Upper lobe of right lung (tissue), 1 donor: ENCODE data around the gene ERI3. TPM values are rescaled to one million over a fixed set of nuclear protein-coding genes. Genes with fewer than 3 reads are reported as not detected.

Experiments used
- ATAC-seq: fragments of 200-7000 bp; cut with Tn5 transposase; one replicate; pipeline ENCODE4 v1.9.1; 2020; ENCODE audit warnings: mild to moderate bottlenecking, moderate library complexity
- DNase-seq: peaks from one replicate; pipeline ENCODE4 v3.0.0-alpha.2; 2020
- H3K27ac ChIP-seq: fragments of 200-600 bp; one replicate; pipeline ENCODE4 v1.8.0; 2022
- H3K27me3 ChIP-seq: fragments of 200-600 bp; one replicate; pipeline ENCODE4 v1.8.0; 2022; ENCODE audit warnings: mild to moderate bottlenecking
- H3K36me3 ChIP-seq: fragments of 200-600 bp; one replicate; pipeline ENCODE4 v1.8.0; 2022
- H3K4me1 ChIP-seq: fragments of 200-600 bp; one replicate; pipeline ENCODE4 v1.8.0; 2022
- H3K4me3 ChIP-seq: fragments of 200-600 bp; one replicate; pipeline ENCODE4 v1.8.0; 2022; ENCODE audit warnings: mild to moderate bottlenecking
- H3K9me3 ChIP-seq: fragments of 200-600 bp; one replicate; pipeline ENCODE4 v1.8.0; 2022
- intact Hi-C: fragments of 100-400 bp; cut with DNase I; formaldehyde crosslinking; loops from one replicate; pipeline ENCODE4 v1.11.0; 2022
- total RNA-seq: library from RNA; stranded (reverse); fragmentation: NEBNext Ultra II Directional; extraction: Animal tissue kit (Norgen Biotek cat#: 25700); gene quantifications from one replicate; pipeline ENCODE4 v1.2.1, GENCODE V29; 2021
- TF ChIP-seq, protein P1 (sequence below): fragments of 200-600 bp; IDR thresholded peaks from one replicate; pipeline ENCODE4 v1.8.0; 2022; ENCODE audit warnings: antibody characterized with exemption
- donor health status: DM: no; HTN: yes; CAD: no; lungs with severe emphysema.

ERI3 gene
- total RNA-seq, 1 donor from 2014 or later: 41.7 TPM

- Histone ChIP-seq H3K4me3 (no peak overlapping the region), H3K36me3 (peaks cover 18% of the 10 kb centered on the region), H3K4me1 (no peaks in the 10 kb centered on the region), H3K27me3 (no peaks in the 10 kb centered on the region), H3K9me3 (no peaks in the 10 kb centered on the region), H3K27ac (no peak overlapping the region)
- TF ChIP-seq, protein P1, sequence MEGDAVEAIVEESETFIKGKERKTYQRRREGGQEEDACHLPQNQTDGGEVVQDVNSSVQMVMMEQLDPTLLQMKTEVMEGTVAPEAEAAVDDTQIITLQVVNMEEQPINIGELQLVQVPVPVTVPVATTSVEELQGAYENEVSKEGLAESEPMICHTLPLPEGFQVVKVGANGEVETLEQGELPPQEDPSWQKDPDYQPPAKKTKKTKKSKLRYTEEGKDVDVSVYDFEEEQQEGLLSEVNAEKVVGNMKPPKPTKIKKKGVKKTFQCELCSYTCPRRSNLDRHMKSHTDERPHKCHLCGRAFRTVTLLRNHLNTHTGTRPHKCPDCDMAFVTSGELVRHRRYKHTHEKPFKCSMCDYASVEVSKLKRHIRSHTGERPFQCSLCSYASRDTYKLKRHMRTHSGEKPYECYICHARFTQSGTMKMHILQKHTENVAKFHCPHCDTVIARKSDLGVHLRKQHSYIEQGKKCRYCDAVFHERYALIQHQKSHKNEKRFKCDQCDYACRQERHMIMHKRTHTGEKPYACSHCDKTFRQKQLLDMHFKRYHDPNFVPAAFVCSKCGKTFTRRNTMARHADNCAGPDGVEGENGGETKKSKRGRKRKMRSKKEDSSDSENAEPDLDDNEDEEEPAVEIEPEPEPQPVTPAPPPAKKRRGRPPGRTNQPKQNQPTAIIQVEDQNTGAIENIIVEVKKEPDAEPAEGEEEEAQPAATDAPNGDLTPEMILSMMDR: no peak
- intact Hi-C loops: no loop called here
- DNase-seq (no peak), ATAC-seq (no peak)
Observed at GRCh38 chr1:44296086-44296485, 59.0 kb downstream of the ERI3 start.

DNA sequence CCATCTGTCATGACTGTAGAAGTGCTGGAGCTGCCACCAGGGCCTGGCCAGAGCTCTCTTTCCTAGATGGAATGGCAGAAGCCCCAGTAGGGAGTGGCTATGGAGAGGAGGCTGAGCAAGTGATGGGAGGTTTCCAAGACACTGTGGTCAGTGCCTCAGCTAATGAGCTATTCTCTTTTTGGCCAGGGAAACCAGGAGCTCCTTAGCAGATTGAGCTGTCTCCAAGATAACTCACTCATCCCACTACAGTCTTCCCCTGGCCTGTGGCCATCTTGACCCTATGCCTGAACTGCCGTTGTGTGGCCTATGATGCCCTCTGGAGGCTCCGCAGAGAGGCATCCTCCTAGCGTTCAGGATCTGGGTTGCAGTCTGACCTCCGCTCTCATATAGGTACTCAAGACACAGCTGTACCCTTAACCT is 60.5 kb downstream of the ERI3 start:
- Histone ChIP-seq H3K36me3 (peaks cover 25% of the 10 kb centered on the region), H3K9me3 (no peaks in the 10 kb centered on the region), H3K27me3 (no peaks in the 10 kb centered on the region), H3K4me3 (no peak overlapping the region), H3K27ac (no peak overlapping the region), H3K4me1 (no peaks in the 10 kb centered on the region)
- intact Hi-C loops: no loop called here
- DNase-seq (no peak), ATAC-seq (peak; percentile 51)
- TF ChIP-seq, protein P1: peak; percentile 20

DNA sequence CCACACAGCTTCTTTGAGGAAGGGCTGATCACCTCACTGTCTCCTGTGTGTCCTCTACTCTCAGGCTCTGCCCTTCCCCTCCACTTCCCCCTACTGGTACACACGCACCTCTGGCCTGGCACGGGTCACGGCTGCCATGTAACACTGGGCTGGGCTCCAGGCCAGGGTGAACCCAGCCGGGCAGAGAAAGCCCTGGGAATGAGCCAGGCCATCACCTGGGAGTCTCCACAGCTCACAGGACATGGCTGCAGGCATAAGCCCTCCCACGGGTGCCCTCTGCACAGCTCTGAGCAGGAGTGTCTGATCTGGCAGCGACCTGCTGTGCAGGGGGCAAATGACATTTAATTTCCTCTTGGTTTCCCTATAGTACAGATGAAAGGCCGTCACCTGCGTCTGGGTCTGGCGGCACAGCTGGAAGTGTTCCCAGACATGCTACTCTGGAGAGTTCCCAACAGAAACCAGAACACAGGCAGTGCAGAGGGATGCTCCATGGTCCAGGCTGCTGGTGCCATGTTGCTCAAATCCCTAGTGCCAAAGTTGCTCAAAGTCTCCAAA is 61.2 kb downstream of the ERI3 start:
- H3K27ac ChIP-seq: no peak overlapping the region

DNA sequence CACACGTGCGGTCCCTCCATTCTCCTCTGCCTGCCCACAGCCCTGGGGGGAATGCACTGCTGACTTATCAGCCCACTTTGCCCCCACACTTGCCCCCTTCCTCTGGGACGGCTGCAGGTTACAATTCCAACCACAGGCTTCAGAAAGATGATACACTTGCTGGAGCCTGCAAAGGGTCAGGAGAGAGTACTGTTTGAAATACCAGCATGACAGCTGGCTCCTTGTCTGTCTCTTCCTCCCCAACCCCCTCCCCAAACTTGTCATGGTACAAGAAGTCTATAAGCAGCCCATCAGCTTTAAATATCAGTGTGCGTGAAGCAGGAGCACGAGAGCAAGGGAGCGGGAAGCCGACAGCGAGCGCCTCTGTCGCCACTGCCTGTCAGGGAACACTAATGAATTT is 62.4 kb downstream of the ERI3 start:
- no peak for DNase-seq
- no peak overlapping the region for H3K27ac ChIP-seq
- intact Hi-C loops: no loop called here
- ATAC-seq: no peak
- H3K27me3 ChIP-seq: no peaks in the 10 kb centered on the region
- H3K4me1 ChIP-seq: no peaks in the 10 kb centered on the region
- no peaks in the 10 kb centered on the region for H3K9me3 ChIP-seq
- H3K36me3 ChIP-seq: peaks cover 21% of the 10 kb centered on the region
- TF ChIP-seq, protein P1: no peak
- H3K4me3 ChIP-seq: no peak overlapping the region

More for the DNA sequence above, 61.2 kb downstream of the ERI3 start:
- peak; percentile 49 for ATAC-seq
- no peaks in the 10 kb centered on the region for H3K4me1 ChIP-seq
- H3K4me3 ChIP-seq: no peak overlapping the region
- TF ChIP-seq, protein P1: no peak
- intact Hi-C loops: no loop called here
- no peak for DNase-seq
- H3K9me3 ChIP-seq: no peaks in the 10 kb centered on the region
- H3K36me3 ChIP-seq: peaks cover 27% of the 10 kb centered on the region
- H3K27me3 ChIP-seq: no peaks in the 10 kb centered on the region

DNA sequence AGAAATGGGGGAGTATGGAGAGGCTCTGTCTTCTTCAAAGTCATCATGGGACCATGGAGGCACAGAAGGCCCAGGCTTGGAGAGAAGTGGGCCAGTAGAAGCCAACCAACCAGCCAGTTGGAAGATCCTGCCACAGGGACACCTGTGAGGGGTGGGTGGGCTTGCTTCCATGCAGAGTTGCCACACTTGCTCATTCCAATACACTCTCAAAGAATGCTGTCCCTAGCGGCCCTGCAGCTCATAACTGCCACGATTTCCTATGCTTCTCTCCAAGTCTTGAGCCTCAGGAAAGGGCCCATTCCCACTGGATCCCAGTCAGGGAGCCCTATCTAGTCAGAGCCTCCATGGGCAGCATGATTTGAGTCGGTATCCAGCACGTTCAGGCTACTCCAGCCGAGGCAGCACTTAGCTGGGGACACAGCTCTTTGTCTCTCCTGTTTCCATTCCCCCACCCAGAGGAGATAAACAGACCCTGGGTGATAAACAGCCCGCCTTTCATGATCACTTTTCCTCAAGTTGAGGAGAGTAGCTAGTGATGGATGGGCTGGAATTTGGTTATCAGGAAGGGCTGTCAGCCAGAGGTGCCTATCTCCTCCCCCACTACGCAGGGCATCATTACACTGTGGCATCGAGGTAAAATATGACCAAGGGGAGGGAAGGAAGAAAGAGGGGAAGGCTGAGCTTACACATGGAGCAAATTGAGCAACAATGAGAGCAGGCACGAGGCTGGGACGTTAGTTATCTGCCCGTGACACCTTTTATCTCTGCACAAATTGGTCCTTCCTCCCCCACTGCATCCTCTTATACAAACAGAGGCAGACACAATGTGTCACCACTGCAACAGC is 64.6 kb downstream of the ERI3 start:
- Histone ChIP-seq H3K4me1 (no peaks in the 10 kb centered on the region), H3K4me3 (no peak overlapping the region), H3K27ac (no peak overlapping the region), H3K36me3 (peaks cover 13% of the 10 kb centered on the region), H3K27me3 (no peaks in the 10 kb centered on the region), H3K9me3 (no peaks in the 10 kb centered on the region)
- DNase-seq (no peak), ATAC-seq (no peak)
- intact Hi-C loops: no loop called here
- TF ChIP-seq, protein P1: no peak
